Measurements from ENCODE around the gene ABHD17B.

GRCh38 chr9:71858102-71858798, 52.7 kb downstream of the ABHD17B start:
- no peak for TF ChIP-seq POLR2A (IDR thresholded peaks at IDR 0.05; ENCODE audit: low read length)
- TF ChIP-seq GATA1 (IDR thresholded peaks at IDR 0.05; ENCODE audit: low read depth, low read length): no peak
